HG02943 (cell line): Measurements from ENCODE around the gene PSMA3.

Experiments
- ATAC-seq: cut with Tn5 transposase; IDR thresholded peaks from one replicate; pipeline ENCODE4 v1.9.1; 2021; ENCODE audit warnings: mild to moderate bottlenecking, low read depth, moderate library complexity; ENCODE audit not compliant: unreplicated experiment

Gene PSMA3

DNA sequence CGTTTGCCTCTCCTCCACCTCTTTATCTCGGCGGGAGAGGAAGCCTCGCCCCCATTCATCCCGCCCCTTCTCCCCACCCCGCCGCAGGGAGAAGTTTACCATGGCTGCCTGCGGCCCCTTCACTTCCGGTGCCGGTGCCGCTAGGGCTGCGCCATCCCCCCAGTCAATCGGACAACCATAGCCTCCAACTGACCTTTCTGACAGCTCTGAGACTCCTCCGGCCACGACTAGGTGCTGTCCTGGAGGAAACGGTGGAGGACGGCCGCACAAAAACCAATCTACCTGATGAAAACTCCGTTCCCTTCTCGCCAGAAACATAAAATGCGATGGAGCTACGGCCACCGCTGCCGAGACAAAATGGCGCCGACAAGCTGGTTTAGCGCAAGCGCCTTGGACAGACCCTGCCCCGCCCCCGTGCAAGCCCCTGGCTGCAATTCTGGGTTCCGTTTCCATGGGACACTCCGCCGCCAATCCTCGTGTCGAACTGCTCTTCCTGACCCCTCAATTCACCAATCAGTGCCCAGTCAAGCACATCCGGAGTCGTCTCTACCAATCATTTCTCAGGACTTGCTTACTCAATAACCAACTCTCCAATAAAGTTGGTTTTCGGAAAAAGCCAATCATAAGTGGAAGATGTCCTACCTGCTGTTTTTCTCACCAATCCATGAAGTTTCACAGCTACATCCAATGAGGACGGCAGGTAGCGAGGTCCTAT is 53.3 kb downstream of the PSMA3 start:
- peak; percentile 84 for ATAC-seq

DNA sequence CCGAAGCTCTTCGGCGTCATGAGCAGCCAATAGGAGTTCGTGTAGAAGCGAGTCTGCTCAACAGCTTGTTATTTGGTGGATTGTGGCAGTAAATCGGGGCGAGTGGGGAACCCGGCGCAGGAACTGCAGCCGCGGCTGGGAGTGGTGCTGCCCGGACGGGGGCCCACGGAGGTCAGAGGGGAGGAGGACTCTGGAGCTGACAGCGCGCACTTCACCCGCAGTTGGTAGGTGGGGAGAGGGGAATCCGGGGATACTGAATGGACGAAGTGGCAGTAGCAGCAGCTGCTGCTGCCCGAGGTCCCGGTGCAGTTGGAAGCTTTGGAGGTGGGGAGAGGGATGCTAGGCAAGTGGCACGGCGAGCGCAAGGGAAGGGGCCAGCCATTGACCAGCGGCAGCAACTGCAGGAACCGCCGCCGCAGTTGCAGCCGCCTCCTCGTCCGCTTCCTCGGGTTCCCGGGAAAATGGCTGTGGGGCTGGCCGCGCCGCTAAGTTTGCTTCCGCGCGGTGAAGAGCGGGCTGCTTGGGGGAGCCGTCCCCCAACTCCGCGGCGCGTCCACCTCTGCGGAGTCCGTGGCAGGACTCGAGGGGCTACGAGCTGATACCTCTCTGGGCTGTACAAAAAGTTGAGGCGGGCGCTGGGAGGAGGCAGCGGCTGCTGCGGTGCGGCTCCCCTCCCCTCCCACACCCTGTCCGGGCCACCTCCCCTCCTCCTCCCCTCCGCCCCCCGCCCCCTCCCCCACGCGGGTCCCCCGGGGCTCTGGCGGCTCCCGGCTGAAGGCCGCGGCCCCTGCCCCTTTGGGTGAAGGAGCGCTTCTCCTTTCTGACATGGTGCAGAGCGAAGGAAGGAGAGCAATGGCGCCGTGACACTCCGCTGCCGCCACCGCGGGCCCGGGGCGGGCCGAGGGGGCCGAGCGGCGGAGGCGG is 54.1 kb downstream of the PSMA3 start, which contains the start of gene ARID4A:
ARID4A (plus strand) TSS at position 79 of the 924 bp plus-strand sequence. CDS start 1,300 bp downstream, outside the sequence.
- no peak for ATAC-seq

DNA sequence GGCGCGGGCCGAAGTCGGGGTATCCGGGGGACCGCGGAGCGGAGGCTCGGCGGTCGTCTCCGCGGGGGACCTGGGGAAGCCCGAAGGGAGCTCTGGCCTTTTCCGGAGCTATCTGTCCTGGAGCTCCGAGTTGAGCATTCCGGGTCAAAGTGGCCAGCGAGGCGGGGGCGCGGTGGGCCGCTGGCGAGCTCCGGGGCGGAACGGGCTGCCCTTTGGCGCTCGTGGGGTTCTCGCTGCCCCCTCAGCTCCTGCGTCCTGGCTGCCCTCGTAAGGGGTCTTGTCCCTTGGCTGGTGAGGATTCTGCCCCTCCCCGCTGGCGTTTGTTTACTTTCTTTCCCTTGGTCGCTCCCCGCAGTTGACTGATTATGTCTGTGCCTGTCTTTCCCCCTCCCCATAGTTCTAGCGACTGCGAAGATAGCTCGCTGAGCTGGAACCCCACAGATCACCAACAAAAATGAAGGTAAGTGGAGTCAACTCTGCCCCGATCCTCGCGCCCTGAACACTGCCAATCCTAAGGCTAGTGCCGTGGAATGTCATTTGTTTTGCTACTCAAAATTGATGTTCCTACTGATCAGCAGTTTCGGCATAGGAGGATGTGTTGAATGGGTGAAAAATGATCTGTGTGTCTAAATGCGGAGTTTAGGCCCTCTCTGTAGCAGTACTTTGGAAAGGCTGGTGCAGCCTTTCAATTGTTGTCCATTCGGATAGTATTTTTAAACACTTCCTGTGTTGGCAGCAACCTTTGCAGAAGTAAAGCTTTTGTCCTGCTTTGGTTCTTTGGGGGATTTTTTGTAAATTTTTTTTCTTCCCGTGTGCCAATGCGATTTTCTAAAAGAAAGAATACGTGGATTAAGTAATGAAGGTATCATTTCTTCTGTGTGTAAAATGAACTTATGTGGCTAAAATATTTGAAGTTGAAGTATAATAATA is 55.0 kb downstream of the PSMA3 start:
- no peak for ATAC-seq

DNA sequence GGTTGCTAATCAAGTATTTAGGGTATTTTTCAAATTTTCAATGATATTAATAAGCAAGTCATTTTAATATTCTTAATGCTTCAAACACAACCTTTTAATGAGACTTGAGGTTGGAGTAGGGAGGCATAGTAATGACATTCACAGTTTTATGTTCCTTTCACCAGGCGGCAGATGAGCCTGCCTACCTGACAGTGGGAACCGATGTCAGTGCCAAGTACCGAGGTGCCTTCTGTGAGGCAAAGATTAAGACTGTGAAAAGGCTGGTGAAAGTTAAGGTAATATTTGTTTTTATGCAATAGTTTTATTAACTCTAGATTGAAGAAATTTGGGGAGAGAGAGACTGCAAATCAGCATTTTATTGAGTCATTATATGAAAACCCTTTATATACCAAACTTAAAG is 56.8 kb downstream of the PSMA3 start:
- ATAC-seq = no peak

DNA sequence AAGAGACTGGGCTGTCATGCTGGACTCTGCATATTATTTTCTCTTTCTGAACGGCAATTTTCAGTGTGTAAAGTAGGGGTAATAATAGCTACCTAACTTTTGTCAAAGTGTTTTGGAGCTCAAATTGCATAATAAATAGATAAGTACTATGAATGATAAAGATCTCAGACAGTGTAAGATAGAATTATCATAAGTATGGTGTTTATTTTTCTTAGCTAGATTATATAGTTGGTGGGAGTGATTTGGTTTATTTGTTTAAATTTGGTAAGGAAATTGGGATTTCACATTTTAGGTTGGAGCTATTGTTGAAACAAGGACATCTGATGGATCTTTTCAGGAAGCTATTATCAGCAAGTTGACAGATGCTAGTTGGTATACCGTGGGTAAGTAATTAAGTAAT is 61.1 kb downstream of the PSMA3 start:
- no peak for ATAC-seq

DNA sequence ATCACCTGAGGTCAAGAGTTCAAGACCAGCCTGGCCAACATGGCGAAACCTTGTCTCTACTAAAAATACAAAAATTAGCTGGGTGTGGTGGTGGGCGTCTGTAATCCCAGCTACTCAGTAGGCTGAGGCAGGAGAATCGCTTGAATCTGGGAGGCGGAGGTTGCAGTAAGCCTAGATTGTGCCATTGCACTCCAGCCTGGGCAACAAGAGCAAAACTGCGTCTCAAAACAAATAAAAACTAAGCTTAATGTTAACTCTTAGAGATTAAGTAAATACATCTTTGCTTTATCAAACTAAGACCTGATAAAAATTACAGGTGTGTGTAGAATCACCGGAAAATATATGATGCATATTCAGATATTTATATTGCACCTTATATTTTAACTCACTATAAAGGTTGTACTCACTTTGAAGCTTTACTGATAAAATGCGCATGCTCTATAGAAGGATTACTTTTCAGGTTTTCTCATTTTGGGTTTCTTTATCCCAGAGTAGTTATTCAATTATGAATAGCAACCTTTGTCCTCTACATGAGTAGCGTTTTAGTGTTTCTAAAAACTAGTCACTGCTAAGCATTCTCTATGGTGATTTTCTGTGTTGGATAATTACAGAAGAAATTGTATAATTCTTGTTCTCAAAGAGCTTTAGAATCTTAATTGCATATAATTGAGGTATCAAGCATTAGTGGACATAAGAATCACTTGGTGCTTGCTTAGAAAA is 63.1 kb downstream of the PSMA3 start:
- ATAC-seq = no peak

DNA sequence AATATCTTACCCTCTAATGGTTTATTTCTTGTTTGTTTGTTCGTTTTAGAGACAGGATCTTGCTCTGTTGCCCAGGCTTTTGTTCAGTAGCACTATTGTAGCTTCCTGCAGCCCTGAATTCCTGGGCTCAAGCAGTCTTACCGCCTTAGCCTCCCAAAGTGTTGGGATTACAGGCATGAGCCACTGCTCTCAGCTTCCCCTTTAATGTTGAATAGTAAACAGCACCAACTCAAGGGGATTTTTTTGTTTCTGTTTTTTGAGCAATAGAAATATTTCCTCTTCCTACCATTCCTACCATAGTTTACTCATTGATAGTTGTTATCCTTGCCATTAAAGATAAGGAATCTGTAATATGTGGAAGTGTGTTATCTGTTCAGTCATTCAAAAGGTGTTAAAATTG is 64.4 kb downstream of the PSMA3 start:
- ATAC-seq = no peak

DNA sequence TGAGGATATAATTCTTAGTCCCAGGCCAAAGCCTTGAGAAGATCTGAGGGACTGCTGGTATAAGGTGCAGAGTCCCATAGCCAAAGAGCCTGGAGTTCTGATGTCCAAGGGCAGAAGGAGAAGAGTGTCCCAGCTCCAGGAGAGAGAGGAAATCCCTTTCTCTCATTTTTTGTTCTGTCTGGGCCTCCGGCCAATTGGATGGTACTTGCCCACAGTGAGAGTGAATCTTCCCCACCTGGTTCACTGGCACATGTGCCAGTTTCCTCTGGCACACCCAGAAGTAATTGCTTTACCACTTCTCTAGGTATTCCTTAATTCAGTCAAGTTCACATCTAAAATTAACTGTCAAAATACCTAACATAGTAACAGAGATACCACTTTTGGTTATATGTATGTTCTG is 69.1 kb downstream of the PSMA3 start:
- no peak for ATAC-seq

DNA sequence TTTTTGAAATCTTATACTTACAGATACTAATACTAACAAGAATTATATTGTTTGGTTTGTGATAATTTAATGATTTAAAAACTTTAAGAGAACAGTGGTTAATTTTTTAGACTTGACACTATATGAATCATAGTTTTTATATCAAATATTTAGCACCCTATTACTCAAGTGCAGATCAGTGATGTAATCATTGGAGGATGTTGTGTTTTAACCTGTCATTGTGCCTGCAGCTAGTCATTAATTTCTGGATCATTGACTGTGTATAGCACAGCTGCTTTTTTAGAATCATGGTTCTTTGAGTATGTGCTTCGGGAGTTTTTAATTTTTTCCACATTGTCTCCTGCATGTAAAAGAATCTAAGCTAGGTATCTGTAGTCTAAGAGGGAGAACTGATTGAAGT is 71.0 kb downstream of the PSMA3 start:
- ATAC-seq = no peak
